ENCODE results near the gene BRF1. TPM values are rescaled to one million over a fixed set of nuclear protein-coding genes. Genes with fewer than 3 reads are reported as not detected.
"Not testable (repeated sequence)": the region's sequence is repeated elsewhere in the genome, so short reads cannot be mapped to it uniquely, and the experiment has no call there.

BRF1 gene
- total RNA-seq, 1 donor from 2014 or later: 64.6 TPM

DNA sequence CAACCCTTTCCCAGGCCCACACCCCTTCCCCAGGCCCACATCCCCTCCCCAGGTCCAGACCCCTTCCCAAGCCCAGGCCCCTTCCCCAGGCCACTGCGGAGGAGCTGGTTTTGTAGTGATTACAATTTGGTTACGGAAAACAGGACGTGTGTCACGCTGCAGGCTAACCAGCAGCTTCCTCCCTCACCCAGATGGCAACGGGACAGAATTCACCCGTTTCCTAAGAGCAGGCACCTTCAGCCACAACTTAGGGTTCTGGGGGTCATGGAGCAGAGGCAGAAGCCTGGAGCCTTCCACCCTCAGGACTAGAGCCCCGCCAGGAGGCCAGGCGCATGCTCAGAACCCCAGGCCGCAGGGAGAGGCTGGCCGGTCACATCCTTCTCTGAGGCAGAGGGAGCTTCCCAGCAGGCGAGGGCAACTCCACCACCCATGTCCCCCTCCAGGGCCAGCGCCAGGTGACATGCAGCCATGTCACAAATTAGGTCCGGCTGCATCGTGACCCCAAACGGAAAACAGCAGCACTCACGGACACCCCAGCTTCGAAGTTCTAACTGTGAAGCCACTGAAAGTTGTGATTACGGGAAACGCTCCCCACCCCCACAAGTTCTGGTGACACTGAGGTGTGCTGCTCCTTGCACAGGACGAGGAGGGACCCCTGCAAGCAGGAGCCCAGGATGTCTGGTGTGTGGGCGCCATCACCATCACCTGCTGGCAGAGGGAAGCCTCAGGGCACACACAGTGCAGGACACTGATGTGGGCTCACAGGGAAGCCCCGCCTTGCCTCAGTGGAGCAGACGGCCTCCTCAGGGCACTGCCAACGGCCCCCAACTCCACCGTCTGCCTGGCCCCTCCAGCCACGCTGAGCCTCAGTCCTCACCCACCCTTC lies 7.7 kb downstream of the BRF1 start:
- Histone ChIP-seq H3K36me3 (no peaks in the 10 kb centered on the region), H3K4me1 (peaks cover 37% of the 10 kb centered on the region), H3K9me3 (no peaks in the 10 kb centered on the region), H3K4me3 (no peak overlapping the region), H3K27me3 (no peaks in the 10 kb centered on the region), H3K27ac (no peak overlapping the region)
- intact Hi-C loops (cut with DNase I): loop anchor here (10.0 kb wide), 1 partner anchor 48 kb away; the partner anchor contains the start of gene BTBD6
- DNase-seq (ENCODE audit: extremely low spot score in 2 of 2): no peak
- no peak for TF ChIP-seq POLR2AphosphoS5 (IDR thresholded peaks at IDR 0.05; ENCODE audit: insufficient read depth in 1 of 2, low read depth in 1 of 2)
- TF ChIP-seq POLR2A (IDR thresholded peaks at IDR 0.05): no peak
- TF ChIP-seq, protein P1, sequence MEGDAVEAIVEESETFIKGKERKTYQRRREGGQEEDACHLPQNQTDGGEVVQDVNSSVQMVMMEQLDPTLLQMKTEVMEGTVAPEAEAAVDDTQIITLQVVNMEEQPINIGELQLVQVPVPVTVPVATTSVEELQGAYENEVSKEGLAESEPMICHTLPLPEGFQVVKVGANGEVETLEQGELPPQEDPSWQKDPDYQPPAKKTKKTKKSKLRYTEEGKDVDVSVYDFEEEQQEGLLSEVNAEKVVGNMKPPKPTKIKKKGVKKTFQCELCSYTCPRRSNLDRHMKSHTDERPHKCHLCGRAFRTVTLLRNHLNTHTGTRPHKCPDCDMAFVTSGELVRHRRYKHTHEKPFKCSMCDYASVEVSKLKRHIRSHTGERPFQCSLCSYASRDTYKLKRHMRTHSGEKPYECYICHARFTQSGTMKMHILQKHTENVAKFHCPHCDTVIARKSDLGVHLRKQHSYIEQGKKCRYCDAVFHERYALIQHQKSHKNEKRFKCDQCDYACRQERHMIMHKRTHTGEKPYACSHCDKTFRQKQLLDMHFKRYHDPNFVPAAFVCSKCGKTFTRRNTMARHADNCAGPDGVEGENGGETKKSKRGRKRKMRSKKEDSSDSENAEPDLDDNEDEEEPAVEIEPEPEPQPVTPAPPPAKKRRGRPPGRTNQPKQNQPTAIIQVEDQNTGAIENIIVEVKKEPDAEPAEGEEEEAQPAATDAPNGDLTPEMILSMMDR (IDR thresholded peaks at IDR 0.05): no peak

GRCh38 chr14:105290621-105291346 lies 10.0 kb downstream of the BRF1 start:
- TF ChIP-seq, protein P1 (IDR thresholded peaks at IDR 0.05): no peak
- TF ChIP-seq POLR2A (IDR thresholded peaks at IDR 0.05) (no peak), POLR2AphosphoS5 (IDR thresholded peaks at IDR 0.05; ENCODE audit: insufficient read depth in 1 of 2, low read depth in 1 of 2) (no peak)
- Histone ChIP-seq H3K27ac (no peak overlapping the region), H3K4me3 (no peak overlapping the region), H3K27me3 (no peaks in the 10 kb centered on the region), H3K4me1 (peaks cover 37% of the 10 kb centered on the region), H3K9me3 (no peaks in the 10 kb centered on the region), H3K36me3 (no peaks in the 10 kb centered on the region)
- intact Hi-C loops (cut with DNase I): loop anchor here (10.0 kb wide), 1 partner anchor 46 kb away; the partner anchor contains the start of gene BTBD6
- DNase-seq (ENCODE audit: extremely low spot score in 2 of 2): no peak

DNA sequence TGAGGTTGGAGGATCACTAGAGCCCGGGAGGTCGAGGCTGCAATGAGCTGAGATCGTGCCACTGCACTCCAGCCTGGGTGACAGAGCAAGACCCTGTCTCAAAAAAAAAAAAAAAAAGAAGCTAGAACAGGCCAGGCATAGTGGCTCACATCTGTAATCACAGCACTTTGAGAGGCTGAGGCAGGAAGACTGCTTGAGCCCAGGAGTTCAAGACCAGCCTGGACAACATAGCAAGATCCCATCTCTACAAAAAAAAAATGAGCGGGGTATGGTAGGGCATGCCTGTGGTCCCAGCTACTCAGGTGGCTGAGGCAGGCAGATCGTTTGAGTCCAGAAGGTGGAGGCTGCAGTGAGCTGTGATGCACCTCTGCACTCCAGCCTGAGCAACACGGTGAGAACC lies 11.9 kb downstream of the BRF1 start:
- not testable (repeated sequence) for H3K36me3 ChIP-seq
- intact Hi-C loops (cut with DNase I): loop anchor here (10.0 kb wide), 2 partner anchors 84 to 194 kb away; no protein-coding TSS in a partner anchor

GRCh38 chr14:105287249-105288102 lies 13.3 kb downstream of the BRF1 start:
- H3K4me1 ChIP-seq: peaks cover 10% of the 10 kb centered on the region
- no peaks in the 10 kb centered on the region for H3K9me3 ChIP-seq
- no peaks in the 10 kb centered on the region for H3K27me3 ChIP-seq
- TF ChIP-seq, protein P1 (IDR thresholded peaks at IDR 0.05): no peak
- TF ChIP-seq POLR2A (IDR thresholded peaks at IDR 0.05) (no peak), POLR2AphosphoS5 (IDR thresholded peaks at IDR 0.05; ENCODE audit: insufficient read depth in 1 of 2, low read depth in 1 of 2) (no peak)
- no peaks in the 10 kb centered on the region for H3K36me3 ChIP-seq
- no peak for DNase-seq (ENCODE audit: extremely low spot score in 2 of 2)
- no peak overlapping the region for H3K27ac ChIP-seq
- intact Hi-C loops (cut with DNase I): loop anchor here (10.0 kb wide), 2 partner anchors 83 to 193 kb away; no protein-coding TSS in a partner anchor
- H3K4me3 ChIP-seq: no peak overlapping the region

More for the DNA sequence above, 11.9 kb downstream of the BRF1 start:
- not testable (repeated sequence) for H3K27me3 ChIP-seq; H3K9me3 ChIP-seq; H3K4me3 ChIP-seq; DNase-seq (ENCODE audit: extremely low spot score in 2 of 2); H3K27ac ChIP-seq
- peaks cover 25% of the 10 kb centered on the region for H3K4me1 ChIP-seq

DNA sequence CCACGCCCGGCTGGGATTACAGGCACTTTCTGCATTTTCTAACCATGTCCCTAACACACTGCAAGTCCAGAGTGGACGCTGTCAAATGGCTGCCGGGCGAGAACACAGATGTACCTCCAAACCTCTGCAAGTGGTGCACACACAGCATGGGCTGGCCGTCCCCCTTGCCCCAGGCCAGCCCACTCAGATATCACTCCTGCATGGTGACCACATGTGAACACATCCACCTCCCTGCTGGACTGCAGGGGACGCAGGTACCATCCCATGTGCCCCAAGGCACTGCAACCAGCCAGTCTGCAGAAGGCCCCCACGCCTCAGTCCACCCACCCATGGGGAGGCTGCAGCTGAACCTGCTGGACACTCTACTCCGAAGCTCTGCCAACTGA lies 14.0 kb downstream of the BRF1 start:
- DNase-seq (ENCODE audit: extremely low spot score in 2 of 2): no peak
- Histone ChIP-seq H3K4me3 (no peak overlapping the region), H3K9me3 (no peaks in the 10 kb centered on the region), H3K27me3 (no peaks in the 10 kb centered on the region), H3K27ac (no peak overlapping the region), H3K4me1 (peaks cover 11% of the 10 kb centered on the region), H3K36me3 (no peaks in the 10 kb centered on the region)
- no peak for TF ChIP-seq POLR2A (IDR thresholded peaks at IDR 0.05)
- TF ChIP-seq, protein P1 (IDR thresholded peaks at IDR 0.05): no peak
- intact Hi-C loops (cut with DNase I): loop anchor here (10.0 kb wide), 2 partner anchors 82 to 192 kb away; no protein-coding TSS in a partner anchor
